IMR-90 (cell line): ENCODE results near the gene TFAP2C. TPM values are rescaled to one million over a fixed set of nuclear protein-coding genes. Genes with fewer than 3 reads are reported as not detected.

Source experiments
- ATAC-seq: fragments of 200-7000 bp; cut with Tn5 transposase; 2 replicates; pipeline ENCODE4 v1.9.1; 2020; ENCODE audit warnings: low read depth, mild to moderate bottlenecking, moderate library complexity
- BruUV-seq: library from RNA; stranded (reverse); fragments of 400-500 nt; replicated peaks from 2 replicates; lab custom pipeline; 2021; lab: Mats Ljungman, UMichigan
- CTCF ChIA-PET: fragments of 300-600 bp; formaldehyde crosslinking; extraction: SDS; loops from one replicate; lab custom pipeline; 2021; ENCODE audit warnings: antibody characterized with exemption; lab: Yijun Ruan, JAX
- POLR2A ChIA-PET: fragments of 300-600 bp; sonication (Branson Sonifier 250); formaldehyde crosslinking; loops from one replicate; lab custom pipeline; 2022; ENCODE audit warnings: antibody characterized with exemption; ENCODE audit not compliant: unreplicated experiment; lab: Charles Lee
- DNase-seq: peaks from one replicate; pipeline ENCODE4 v3.0.0; 2013
- H2AFZ ChIP-seq: replicated peaks from 2 replicates; pipeline ENCODE3; 2013; ENCODE audit warnings: low read length, mild to moderate bottlenecking; ENCODE audit not compliant: poor library complexity
- H2AK5ac ChIP-seq: 2 replicates; pipeline ENCODE4 v1.6.1; 2013; ENCODE audit warnings: low read depth, low read length, inconsistent platforms
- H2AK9ac ChIP-seq: replicated peaks from 2 replicates; pipeline ENCODE3; 2013; ENCODE audit warnings: mild to moderate bottlenecking, low read depth, low read length, moderate library complexity; ENCODE audit not compliant: poor library complexity
- H2BK120ac ChIP-seq: 2 replicates; pipeline ENCODE4 v1.6.1; 2013; ENCODE audit warnings: low read depth, low read length, inconsistent platforms
- H2BK15ac ChIP-seq: 3 replicates; pipeline ENCODE4 v1.6.1; 2013; ENCODE audit warnings: low read depth, low read length, inconsistent platforms
- H2BK20ac ChIP-seq: 2 replicates; pipeline ENCODE4 v1.6.1; 2013; ENCODE audit warnings: low read depth, mild to moderate bottlenecking, inconsistent platforms, low read length, moderate library complexity
- H2BK5ac ChIP-seq: 2 replicates; pipeline ENCODE4 v1.6.1; 2013; ENCODE audit warnings: mild to moderate bottlenecking, low read depth, low read length, inconsistent platforms; ENCODE audit not compliant: poor library complexity, severe bottlenecking
- H3K14ac ChIP-seq: replicated peaks from 2 replicates; pipeline ENCODE4 v1.6.1; 2013; ENCODE audit warnings: low read depth, low read length, inconsistent platforms
- H3K18ac ChIP-seq: 2 replicates; pipeline ENCODE4 v1.6.1; 2013; ENCODE audit warnings: low read depth, low read length, control low read depth
- H3K23ac ChIP-seq: 2 replicates; pipeline ENCODE4 v1.6.1; 2013; ENCODE audit warnings: low read depth, low read length, inconsistent platforms
- H3K27ac ChIP-seq: 2 replicates; pipeline ENCODE4 v1.5.1; 2013; ENCODE audit warnings: mild to moderate bottlenecking, control low read depth, low read length; ENCODE audit not compliant: insufficient read depth
- H3K27me3 ChIP-seq: 2 replicates; pipeline ENCODE4 v1.6.1; 2013; ENCODE audit warnings: low read length; ENCODE audit not compliant: control insufficient read depth, insufficient read depth
- H3K36me3 ChIP-seq: 2 replicates; pipeline ENCODE4 v1.6.1; 2013; ENCODE audit warnings: low read length, mixed read lengths; ENCODE audit not compliant: control insufficient read depth, insufficient read depth
- H3K4ac ChIP-seq: 2 replicates; pipeline ENCODE4 v1.6.1; 2013; ENCODE audit warnings: low read depth, low read length, inconsistent platforms
- H3K4me1 ChIP-seq: 2 replicates; pipeline ENCODE4 v1.6.1; 2013; ENCODE audit warnings: low read length, mixed read lengths; ENCODE audit not compliant: control insufficient read depth, insufficient read depth
- H3K4me2 ChIP-seq: 2 replicates; pipeline ENCODE4 v1.6.1; 2013; ENCODE audit warnings: low read depth, mild to moderate bottlenecking, control low read depth, low read length, moderate library complexity
- H3K4me3 ChIP-seq: 2 replicates; pipeline ENCODE4 v1.5.1; 2013; ENCODE audit warnings: low read depth, mild to moderate bottlenecking, control low read depth, low read length, moderate library complexity; ENCODE audit not compliant: insufficient read depth
- H3K56ac ChIP-seq: 2 replicates; pipeline ENCODE4 v1.6.1; 2013; ENCODE audit warnings: low read length, inconsistent platforms; ENCODE audit not compliant: insufficient read depth; ENCODE audit errors: extremely low read depth
- H3K79me1 ChIP-seq, 2 experiments: 2 replicates each; pipeline ENCODE4 v1.6.1; 2013; ENCODE audit warnings: low read length in 2 of 2, inconsistent platforms in 1 of 2, low read depth in 1 of 2
- H3K9ac ChIP-seq: 2 replicates; pipeline ENCODE4 v1.6.1; 2013; ENCODE audit warnings: low read depth, low read length, control low read depth
- H3K9me1 ChIP-seq: 2 replicates; pipeline ENCODE4 v1.6.1; 2013; ENCODE audit warnings: low read length, inconsistent platforms; ENCODE audit not compliant: insufficient read depth
- H3K9me3 ChIP-seq: 2 replicates; pipeline ENCODE4 v1.6.1; 2013; ENCODE audit warnings: low read length; ENCODE audit not compliant: control insufficient read depth, insufficient read depth
- H4K20me1 ChIP-seq: 2 replicates; pipeline ENCODE4 v1.6.1; 2013; ENCODE audit warnings: low read length, inconsistent platforms; ENCODE audit not compliant: insufficient read depth
- H4K5ac ChIP-seq: 2 replicates; pipeline ENCODE4 v1.6.1; 2013; ENCODE audit warnings: mild to moderate bottlenecking, low read depth, low read length, control low read depth
- H4K8ac ChIP-seq, 2 experiments: 2 replicates each; pipeline ENCODE4 v1.6.1; 2013; ENCODE audit warnings: low read depth in 2 of 2, low read length in 2 of 2, control low read depth in 1 of 2, inconsistent platforms in 1 of 2
- H4K91ac ChIP-seq: 2 replicates; pipeline ENCODE4 v1.6.1; 2013; ENCODE audit warnings: low read depth, low read length, inconsistent platforms; ENCODE audit not compliant: insufficient read depth
- MAFK ChIP-seq: IDR thresholded peaks from 2 replicates; pipeline ENCODE4 v1.6.1; 2012; ENCODE audit warnings: low read depth, low read length, improper control_type of control experiment
- RFX5 ChIP-seq: IDR thresholded peaks from 2 replicates; pipeline ENCODE4 v1.8.0; 2012; ENCODE audit warnings: low read depth, mild to moderate bottlenecking, low read length, moderate library complexity
- USF2 ChIP-seq: fragments of 150-350 bp; IDR thresholded peaks from 2 replicates; pipeline ENCODE4 v1.6.1; 2017; ENCODE audit warnings: mild to moderate bottlenecking, antibody characterized with exemption, low read length, low read depth
- WGBS, 2 experiments: methylation state at CpG; one replicate each; pipeline versions ENCODE4 v1.1.5 to v1.1.7; 2013; ENCODE audit warnings: missing lambda C conversion rate in 2 of 2; ENCODE audit not compliant: insufficient read length in 1 of 2; ENCODE audit errors: extremely low coverage in 2 of 2; 5-methylcytosine and 5-hydroxymethylcytosine counted together
- dilution Hi-C: fragments of 300-500 bp; cut with HindIII; formaldehyde crosslinking; loops from one replicate; pipeline ENCODE4 v1.14.3; 2018; ENCODE audit warnings: low sequenced_read_pairs; ENCODE audit not compliant: unreplicated experiment
- in situ Hi-C: fragments of 300-500 bp; cut with MboI; formaldehyde crosslinking; loops from 3 replicates; pipeline ENCODE4 v1.14.3; 2019; ENCODE audit warnings: low sequenced_read_pairs, inconsistent platforms, mixed read lengths
- intact Hi-C: fragments of 100-400 bp; cut with micrococcal nuclease; formaldehyde crosslinking; loops from 2 replicates; pipeline ENCODE4 v1.10.0; 2022
- polyA plus RNA-seq, 3 experiments: library from polyadenylated mRNA; depleted of rRNA; stranded (reverse); fragments of >200 nt; gene quantifications; 2 replicates each; pipeline ENCODE4 v1.2.3, GENCODE V29; 2012; ENCODE audit warnings: low replicate concordance in 1 of 3
- total RNA-seq: library from RNA; depleted of rRNA; stranded (reverse); fragments of >200 nt; gene quantifications from 2 replicates; pipeline ENCODE4 v1.2.3, GENCODE V29; 2012

Gene TFAP2C
- total and polyA plus RNA-seq, 2 of the 4 experiments (the other 2 are of a cell fraction) = under 0.01 to 0.05 TPM

DNA sequence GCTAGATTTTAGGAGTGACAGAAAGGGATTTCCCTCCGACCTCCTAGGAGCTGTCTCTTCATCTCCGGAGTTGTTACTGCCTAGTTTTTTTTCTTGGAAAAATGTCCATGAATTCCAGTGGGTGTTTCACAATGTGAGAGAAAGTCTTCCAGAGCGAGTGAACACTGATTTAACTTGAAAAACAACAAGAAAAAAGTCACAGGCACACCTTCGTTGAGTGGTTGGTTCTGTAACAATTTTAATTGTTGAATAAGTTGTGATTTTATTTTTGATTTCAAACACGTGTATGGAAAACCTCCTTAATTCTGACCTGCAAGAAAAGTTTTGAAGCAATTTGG is 2.9 kb downstream of the TFAP2C start:
- no peak overlapping the region for H2AK9ac ChIP-seq
- no peak overlapping the region for H3K18ac ChIP-seq
- no peak overlapping the region for H2BK120ac ChIP-seq
- no peaks in the 10 kb centered on the region; the same call in 1 of the 2 replicates for H3K4me1 ChIP-seq
- no peak overlapping the region for H4K5ac ChIP-seq
- no peak overlapping the region for H2AFZ ChIP-seq
- H3K9ac ChIP-seq = no peak overlapping the region
- TF ChIP-seq RFX5 = no peak
- TF ChIP-seq USF2 = no peak
- no peak for TF ChIP-seq MAFK
- no peaks in the 10 kb centered on the region for H3K9me3 ChIP-seq
- no peak overlapping the region for H4K91ac ChIP-seq
- intact Hi-C loops = no loop called here
- H3K4ac ChIP-seq = no peak overlapping the region
- no peak overlapping the region for H2BK15ac ChIP-seq
- H2AK5ac ChIP-seq = no peak overlapping the region
- H2BK20ac ChIP-seq = no peak overlapping the region
- BruUV-seq = no TSS peak
- H3K36me3 ChIP-seq = no peaks in the 10 kb centered on the region
- dilution Hi-C loops = no loop called here
- no peak overlapping the region for H4K8ac ChIP-seq
- ChIA-PET POLR2A (no interaction called here), CTCF (no interaction called here)
- no peaks in the 10 kb centered on the region for H3K9me1 ChIP-seq
- DNase-seq = no peak
- in situ Hi-C loops = no loop called here
- H3K23ac ChIP-seq = no peak overlapping the region
- H4K20me1 ChIP-seq = no peaks in the 10 kb centered on the region
- no peak overlapping the region for H2BK5ac ChIP-seq
- ATAC-seq = no peak
- WGBS, 2 experiments = no CpG with 5 or more reads among the region's 5 CpGs
- H3K79me1 ChIP-seq = no peaks in the 10 kb centered on the region
- H3K27ac ChIP-seq = no peak overlapping the region
- H3K4me3 ChIP-seq = no peak overlapping the region
- no peak overlapping the region for H3K14ac ChIP-seq
- no peak overlapping the region for H3K4me2 ChIP-seq
- peaks cover 70% of the 10 kb centered on the region for H3K27me3 ChIP-seq
- no peak overlapping the region for H3K56ac ChIP-seq
